ENCODE measurements around the gene C13orf46. TPM values are rescaled to one million over a fixed set of nuclear protein-coding genes. Genes with fewer than 3 reads are reported as not detected.

The C13orf46 gene
- total RNA-seq, 1 experiment from 2014 or later: 1.4 TPM

DNA sequence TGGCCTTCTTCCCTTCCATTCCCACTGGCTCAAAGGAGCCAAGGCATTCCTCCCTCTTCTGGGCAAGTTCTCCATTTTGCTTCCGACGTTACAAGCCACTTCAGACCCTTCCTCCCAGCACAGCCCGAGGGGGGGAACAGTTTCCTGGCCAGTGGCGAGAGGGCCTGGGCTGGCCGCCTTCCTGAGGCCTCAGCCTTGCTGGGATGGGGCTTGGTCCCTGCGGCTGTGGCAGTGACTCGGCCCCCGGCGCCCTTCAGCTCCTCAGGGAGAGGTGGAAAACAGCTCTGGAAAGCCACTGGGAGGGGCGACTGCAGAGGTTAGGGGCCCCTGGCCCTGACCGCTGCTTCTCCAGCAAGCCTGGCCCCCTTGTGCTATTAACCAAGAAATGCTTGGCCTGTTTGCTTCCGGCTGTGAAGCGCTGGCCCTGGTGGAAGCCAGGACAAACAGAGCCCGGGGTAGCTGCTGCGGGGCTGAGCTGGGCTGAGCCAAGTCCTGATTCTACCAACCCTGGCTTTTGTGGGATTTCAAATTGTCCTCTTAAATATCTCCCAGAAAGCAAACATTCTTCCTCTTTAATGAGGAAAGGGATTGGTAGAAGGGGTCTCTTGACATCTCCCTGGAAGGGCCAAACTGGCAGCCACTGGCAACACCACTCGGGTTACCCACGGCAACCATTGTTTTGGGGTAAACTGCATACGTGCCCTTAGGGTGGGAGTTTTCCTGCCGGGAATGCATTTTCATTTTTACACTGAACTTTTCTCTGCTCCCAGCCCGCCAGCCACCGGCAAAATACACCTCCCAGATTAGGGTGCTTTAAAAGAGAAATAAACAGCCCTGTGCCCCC is 38.7 kb downstream of the C13orf46 start:
- ChIA-PET CTCF (no interaction called here), POLR2A (no interaction called here)
- no peaks in the 10 kb centered on the region for H3K36me3 Mint-ChIP-seq (ENCODE audit: insufficient read depth, unreplicated experiment)
- H3K4me3 Mint-ChIP-seq (ENCODE audit: unreplicated experiment): no peak overlapping the region
- DNase-seq (ENCODE audit: unreplicated experiment): no peak
- no peak overlapping the region for H3K27ac Mint-ChIP-seq (ENCODE audit: low read depth, unreplicated experiment)
- intact Hi-C loops (cut with micrococcal nuclease): no loop called here
- no peak for TF ChIP-seq CTCF (IDR thresholded peaks at IDR 0.05; ENCODE audit: unreplicated experiment)
- peaks cover 10% of the 10 kb centered on the region for H3K27me3 Mint-ChIP-seq (ENCODE audit: insufficient read depth, unreplicated experiment)
- no TSS peak for BruUV-seq (replicated peaks)
- no peaks in the 10 kb centered on the region for H3K4me1 Mint-ChIP-seq (ENCODE audit: insufficient read depth, unreplicated experiment)
- no peaks in the 10 kb centered on the region for H3K9me3 Mint-ChIP-seq (ENCODE audit: unreplicated experiment)

DNA sequence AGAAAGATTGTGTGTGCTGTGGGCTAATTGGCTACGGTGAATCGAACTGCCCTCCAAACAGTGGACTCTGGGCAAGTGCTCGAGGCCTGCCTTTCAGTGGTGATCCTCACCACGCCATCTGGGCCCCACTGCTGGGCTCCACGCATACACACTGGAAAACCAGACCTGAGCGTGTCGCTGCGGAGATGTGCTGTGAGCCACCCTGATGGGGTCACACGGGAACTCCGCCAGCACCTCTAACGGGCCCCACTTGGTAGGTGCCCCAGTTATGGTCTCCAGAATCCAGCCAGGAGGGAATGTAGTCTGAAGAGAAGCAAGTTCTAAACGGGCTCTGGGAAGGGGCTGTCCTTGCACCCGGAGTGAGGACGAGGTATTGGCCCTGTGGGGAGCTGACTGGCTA is 39.3 kb downstream of the C13orf46 start:
- Mint-ChIP-seq H3K27ac (ENCODE audit: low read depth, unreplicated experiment) (no peak overlapping the region), H3K36me3 (ENCODE audit: insufficient read depth, unreplicated experiment) (no peaks in the 10 kb centered on the region), H3K4me3 (ENCODE audit: unreplicated experiment) (no peak overlapping the region), H3K27me3 (ENCODE audit: insufficient read depth, unreplicated experiment) (peaks cover 10% of the 10 kb centered on the region), H3K4me1 (ENCODE audit: insufficient read depth, unreplicated experiment) (no peaks in the 10 kb centered on the region), H3K9me3 (ENCODE audit: unreplicated experiment) (no peaks in the 10 kb centered on the region)
- DNase-seq (ENCODE audit: unreplicated experiment): no peak
- ChIA-PET CTCF (no interaction called here), POLR2A (no interaction called here)
- TF ChIP-seq CTCF (IDR thresholded peaks at IDR 0.05; ENCODE audit: unreplicated experiment): no peak
- intact Hi-C loops (cut with micrococcal nuclease): no loop called here
- BruUV-seq (replicated peaks): no TSS peak

GRCh38 chr13:113933901-113934300 is 40.0 kb downstream of the C13orf46 start:
- H3K4me3 Mint-ChIP-seq (ENCODE audit: unreplicated experiment): no peak overlapping the region
- intact Hi-C loops (cut with micrococcal nuclease): no loop called here
- no peak for TF ChIP-seq CTCF (IDR thresholded peaks at IDR 0.05; ENCODE audit: unreplicated experiment)
- H3K9me3 Mint-ChIP-seq (ENCODE audit: unreplicated experiment): no peaks in the 10 kb centered on the region
- H3K27ac Mint-ChIP-seq (ENCODE audit: low read depth, unreplicated experiment): no peak overlapping the region
- POLR2A ChIA-PET: no interaction called here
- CTCF ChIA-PET: no interaction called here
- DNase-seq (ENCODE audit: unreplicated experiment): no peak
- H3K4me1 Mint-ChIP-seq (ENCODE audit: insufficient read depth, unreplicated experiment): no peaks in the 10 kb centered on the region
- H3K36me3 Mint-ChIP-seq (ENCODE audit: insufficient read depth, unreplicated experiment): no peaks in the 10 kb centered on the region
- BruUV-seq (replicated peaks): no TSS peak
- H3K27me3 Mint-ChIP-seq (ENCODE audit: insufficient read depth, unreplicated experiment): peaks cover 10% of the 10 kb centered on the region

- Mint-ChIP-seq H3K4me3 (ENCODE audit: unreplicated experiment) (no peak overlapping the region), H3K27me3 (ENCODE audit: insufficient read depth, unreplicated experiment) (peaks cover 10% of the 10 kb centered on the region), H3K9me3 (ENCODE audit: unreplicated experiment) (no peaks in the 10 kb centered on the region), H3K36me3 (ENCODE audit: insufficient read depth, unreplicated experiment) (peaks cover 1% of the 10 kb centered on the region), H3K4me1 (ENCODE audit: insufficient read depth, unreplicated experiment) (peaks cover 12% of the 10 kb centered on the region), H3K27ac (ENCODE audit: low read depth, unreplicated experiment) (no peak overlapping the region)
- CTCF ChIA-PET: no interaction called here
- POLR2A ChIA-PET: interaction anchor here (0.7 kb wide), 1 partner anchor 1152 kb away, joined by 4 read pairs; no protein-coding TSS in a partner anchor
- TF ChIP-seq CTCF (IDR thresholded peaks at IDR 0.05; ENCODE audit: unreplicated experiment): no peak
- no peak for DNase-seq (ENCODE audit: unreplicated experiment)
- BruUV-seq (replicated peaks): no TSS peak
- intact Hi-C loops (cut with micrococcal nuclease): no loop called here
These were observed 41.9 kb downstream of the C13orf46 start for GRCh38 chr13:113931841-113932459.
